GM18861 (cell line): ENCODE data around the gene DKK2.

ENCODE experiments used
- ATAC-seq: cut with Tn5 transposase; IDR thresholded peaks from one replicate; pipeline ENCODE4 v1.9.1; 2021; ENCODE audit not compliant: unreplicated experiment

Gene DKK2

GRCh38 chr4:107035819-107036583 lies at the start of gene DKK2:
DKK2 (minus strand) TSS chr4:107036313; CDS start chr4:107035591, 722 bp downstream.
- no peak for ATAC-seq

GRCh38 chr4:107077192-107077591 lies 41.1 kb upstream of the DKK2 start:
- no peak for ATAC-seq

DNA sequence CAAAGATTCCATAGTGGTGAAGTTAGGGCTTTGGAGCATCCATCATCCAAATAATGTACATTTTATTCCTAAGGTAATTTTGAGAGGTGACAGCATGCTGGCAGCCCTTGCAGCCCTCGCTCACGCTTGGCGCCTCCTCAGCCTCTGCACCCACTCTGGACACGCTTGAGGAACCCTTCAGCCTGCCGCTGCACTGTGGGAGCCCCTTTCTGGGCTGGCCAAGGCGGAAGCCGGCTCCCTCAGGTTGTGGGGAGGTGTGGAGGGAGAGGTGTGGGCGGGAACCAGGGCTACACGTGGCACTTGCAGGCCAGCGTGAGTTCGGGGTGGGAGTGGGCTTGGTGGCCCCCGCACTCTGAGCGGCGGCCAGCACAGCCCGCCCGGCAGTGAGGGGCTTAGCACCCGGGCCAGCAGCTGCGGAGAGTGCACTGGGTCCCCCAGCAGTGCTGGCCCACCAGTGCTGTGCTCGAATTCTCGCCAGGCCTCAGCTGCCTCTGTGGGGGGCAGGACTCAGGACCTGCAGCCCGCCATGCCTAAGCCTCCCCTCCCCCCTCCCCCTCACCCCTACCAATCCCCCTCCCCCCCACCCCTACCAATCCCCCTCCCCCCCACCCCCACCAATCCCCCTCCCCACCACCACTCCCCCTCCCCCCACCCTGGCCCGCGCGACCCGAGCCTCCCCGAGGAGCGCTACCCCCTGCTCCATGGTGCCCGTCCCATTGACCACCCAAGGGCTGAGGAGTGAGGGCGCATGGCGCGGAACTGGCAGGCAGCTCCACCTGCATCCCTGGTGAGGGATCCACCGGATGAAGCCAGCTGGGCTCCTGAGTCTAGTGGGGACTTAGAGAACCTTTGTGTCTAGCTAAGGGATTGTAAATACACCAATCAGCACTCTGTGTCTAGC lies 37.0 kb upstream of the DKK2 start:
- ATAC-seq, result no peak

DNA sequence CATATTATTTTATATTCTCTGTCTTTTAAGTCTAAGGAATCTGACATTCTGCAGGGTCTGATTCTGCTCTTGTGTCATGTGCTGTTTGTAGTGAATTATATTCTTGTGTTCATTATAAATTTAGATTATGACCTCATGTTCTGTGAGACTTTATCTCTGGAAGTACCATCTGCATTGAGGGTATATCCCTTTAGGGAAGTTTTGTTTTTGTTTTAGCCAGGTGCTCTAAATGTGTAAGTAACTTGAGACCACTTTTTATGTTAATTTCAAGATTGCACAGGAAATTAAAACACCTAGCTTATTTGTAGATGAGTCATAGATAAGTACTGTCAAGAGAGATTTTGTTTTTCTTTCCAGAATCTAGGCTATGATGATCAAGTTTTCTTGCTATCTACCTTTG lies 35.0 kb upstream of the DKK2 start:
- ATAC-seq, result no peak

DNA sequence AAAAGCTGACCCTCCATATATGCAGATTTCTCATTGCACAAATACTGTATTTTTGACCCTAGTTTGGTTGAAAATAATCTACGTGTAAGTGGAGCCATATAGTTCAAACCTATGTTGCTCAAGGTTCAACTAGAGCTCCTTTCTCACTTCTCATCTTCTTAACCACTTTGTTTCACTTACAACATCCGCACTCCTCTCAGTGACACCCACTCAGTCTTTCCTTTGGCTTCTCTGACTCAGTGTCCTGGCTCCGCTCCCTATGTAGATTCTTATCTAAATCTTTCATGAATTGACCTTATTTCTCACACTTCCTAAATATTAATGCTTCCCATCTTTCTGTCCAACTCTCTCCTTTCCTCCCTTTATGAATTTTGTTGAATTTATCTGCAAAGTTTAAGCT lies 32.9 kb upstream of the DKK2 start:
- ATAC-seq, result no peak

DNA sequence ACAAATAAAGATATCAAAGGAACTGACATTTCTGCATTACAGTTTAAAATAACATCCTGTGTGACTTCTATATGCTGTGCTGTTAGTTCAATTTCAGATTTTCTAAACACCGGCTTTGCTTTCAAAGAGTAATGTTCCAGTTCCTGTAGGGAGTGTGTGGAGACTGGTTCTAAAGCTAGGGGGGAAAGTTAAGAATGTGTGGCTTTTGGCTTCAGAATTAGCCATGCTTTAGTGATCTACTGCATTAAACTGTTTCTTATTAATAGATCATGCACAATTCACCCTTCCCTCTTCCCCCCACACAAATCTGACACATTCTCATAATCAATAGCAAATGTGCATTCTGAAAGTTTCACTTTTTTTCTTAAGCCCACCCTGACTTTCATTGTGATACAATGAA lies 32.0 kb upstream of the DKK2 start:
- no peak for ATAC-seq

GRCh38 chr4:107066621-107067020 lies 30.5 kb upstream of the DKK2 start:
- no peak for ATAC-seq

DNA sequence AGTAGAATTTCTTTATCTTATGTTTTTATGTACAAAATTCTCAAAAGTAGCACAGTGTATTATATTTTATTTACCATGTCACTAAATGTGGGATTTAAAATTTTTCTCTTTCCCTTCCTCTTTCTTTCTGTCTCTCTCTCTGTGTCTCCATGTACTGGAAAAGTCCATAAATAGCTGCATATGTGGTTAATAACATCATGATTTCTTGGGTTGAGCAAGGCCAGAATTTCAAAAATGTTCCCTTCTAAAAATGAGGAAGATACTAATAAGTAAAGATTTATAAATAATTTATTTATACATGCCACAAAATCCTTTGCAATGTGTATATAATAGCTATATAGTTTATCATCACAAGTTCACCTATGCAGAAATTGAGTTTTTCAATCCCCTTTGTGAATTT lies 29.1 kb upstream of the DKK2 start:
- no peak for ATAC-seq

DNA sequence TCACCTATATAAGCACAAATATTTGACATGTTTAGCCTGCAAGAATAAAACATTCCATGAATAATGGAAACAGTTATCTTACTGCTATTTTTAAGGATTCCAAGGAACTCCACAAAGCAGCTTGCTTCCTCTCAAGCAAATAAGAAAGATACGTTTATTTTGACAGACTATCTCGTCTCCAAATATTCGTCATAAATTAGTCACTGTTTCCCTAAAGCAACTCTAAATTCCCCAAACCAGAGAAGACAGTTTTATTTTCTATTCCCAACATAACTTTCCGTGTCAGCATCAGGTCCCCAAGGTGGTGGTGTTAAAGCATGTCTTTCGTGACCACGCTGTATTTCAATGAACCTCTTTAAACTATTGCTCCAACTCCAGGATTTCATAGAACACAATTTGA lies 24.3 kb upstream of the DKK2 start:
- no peak for ATAC-seq

DNA sequence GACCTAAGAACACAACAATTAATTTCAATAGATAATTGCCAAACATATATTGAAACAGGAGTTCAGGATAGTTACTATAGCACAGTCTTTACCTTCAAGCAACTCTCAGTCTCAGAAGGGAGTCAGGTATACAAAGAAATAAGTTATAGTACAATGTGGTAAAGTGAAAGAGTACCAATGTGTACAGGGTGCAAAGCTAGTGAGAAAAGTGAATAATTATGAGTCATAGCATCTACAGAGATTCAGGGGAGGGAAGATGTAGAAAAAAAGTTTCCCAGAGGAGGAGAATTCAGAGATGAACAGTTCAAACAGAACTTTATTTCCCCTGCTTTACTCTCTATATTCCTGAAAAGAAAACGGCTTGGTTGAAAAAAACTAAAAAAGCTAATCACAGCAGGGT lies 22.7 kb upstream of the DKK2 start:
- no peak for ATAC-seq

- no peak for ATAC-seq
These were observed 14.5 kb upstream of the DKK2 start for GRCh38 chr4:107050525-107051135.

- ATAC-seq, result no peak
These were observed 10.1 kb upstream of the DKK2 start for GRCh38 chr4:107046261-107046660.

GRCh38 chr4:107044170-107044569 lies 8.1 kb upstream of the DKK2 start:
- no peak for ATAC-seq

DNA sequence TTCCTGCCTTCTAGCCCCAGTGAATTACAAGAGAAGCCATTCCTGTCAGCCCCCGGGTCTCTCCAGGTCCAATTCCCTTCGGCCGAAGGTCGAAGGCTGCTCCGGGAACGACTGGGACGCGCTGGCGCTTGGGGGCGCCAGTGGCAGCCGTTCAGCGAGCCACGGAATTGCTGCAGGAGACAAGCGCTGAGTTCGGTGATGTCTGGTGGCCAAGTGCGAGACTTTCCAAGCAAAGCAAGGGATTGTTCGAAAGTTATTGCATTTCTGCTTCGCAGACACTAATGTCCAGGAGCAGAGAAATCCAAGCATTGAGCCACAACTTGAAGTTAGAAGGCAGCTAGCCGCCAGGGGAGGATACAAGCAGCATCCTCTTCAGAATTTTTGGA lies 1.1 kb upstream of the DKK2 start:
- no peak for ATAC-seq

- no peak for ATAC-seq
These were observed 578 bp upstream of the DKK2 start for GRCh38 chr4:107036584-107037198.

GRCh38 chr4:107034996-107035818 lies 906 bp downstream of the DKK2 start:
- no peak for ATAC-seq

DNA sequence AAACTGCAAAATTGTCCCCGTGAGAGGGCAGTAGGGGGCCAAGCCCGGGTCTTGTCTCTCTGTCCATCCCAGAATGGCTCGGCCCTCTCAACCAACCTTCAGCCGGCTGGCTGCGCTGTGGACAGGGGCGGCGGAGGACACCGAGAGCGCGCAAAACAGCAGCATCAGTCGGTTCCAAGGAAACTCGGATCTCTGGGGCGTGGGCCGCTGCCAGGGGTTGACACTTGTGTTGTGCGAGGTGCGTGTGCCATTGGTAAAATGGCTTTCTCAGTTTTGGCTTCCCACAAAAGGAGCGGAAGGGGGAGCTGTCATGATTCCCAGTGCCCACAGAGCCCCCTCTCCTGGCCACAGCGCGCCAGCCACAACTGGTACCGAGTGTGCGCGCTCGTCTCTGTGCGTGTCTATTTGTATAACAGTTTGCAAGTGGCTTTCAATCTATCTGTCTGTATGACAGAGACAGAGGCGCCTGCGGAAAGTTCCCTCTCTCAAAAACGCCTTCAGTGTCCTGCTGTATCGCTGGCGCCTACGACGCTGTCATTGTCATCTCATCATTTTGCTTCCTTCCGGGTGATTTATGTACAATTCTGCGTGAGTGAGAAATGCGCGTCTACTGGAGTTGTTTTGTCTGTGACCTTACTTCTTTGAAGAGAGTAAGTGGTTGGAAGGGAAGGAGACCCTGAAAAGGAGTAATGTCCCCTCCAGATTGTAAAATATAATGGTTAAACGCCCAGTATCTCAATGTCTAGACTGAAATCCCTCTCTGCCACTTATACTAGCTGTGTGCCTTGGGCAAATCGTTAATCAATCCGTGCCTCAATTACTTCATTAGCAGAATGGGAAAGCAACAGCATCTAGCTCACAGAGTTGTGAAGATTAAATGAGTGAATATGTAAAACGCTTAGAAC lies 1.8 kb downstream of the DKK2 start:
- no peak for ATAC-seq

DNA sequence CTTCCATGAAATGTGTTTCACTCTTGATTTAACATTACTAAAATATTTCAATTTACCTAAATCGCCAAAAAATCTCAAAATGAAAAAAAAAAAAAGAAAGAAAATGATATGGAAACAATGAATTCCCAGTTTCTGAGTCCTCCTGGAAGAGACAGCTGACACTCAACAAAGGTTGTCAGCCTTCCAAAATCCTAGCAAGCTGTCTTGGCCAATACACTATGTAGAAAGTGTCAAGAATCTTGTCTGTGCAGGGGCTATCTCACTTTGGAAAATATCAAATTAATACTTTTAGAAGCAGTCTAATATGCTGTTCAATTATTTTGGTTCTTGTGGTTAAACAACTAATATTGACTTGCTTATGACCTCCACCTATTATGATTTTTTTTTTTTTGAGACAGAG lies 8.7 kb downstream of the DKK2 start:
- ATAC-seq, result no peak

DNA sequence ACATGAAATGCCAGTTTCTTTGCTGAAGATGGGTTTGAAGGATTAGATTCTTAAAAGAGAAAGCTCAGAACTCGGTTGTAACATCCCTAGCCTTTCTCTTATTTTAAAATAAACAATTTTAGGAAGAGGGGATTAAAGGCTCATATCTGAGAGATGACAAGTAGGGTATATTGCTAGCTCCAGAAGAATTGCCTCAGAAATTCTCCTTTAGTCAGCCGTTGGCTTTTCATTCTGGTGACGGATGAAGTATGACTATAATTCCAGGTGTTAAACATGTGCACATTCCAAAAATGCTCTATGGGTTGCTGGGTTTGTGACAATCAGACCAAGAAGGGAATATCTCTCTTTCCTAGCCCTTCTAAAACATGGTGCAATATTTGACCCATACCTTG lies 17.8 kb downstream of the DKK2 start:
- no peak for ATAC-seq
